Subcutaneous abdominal adipose tissue (tissue), 5 donors: ENCODE measurements around the gene HS6ST2.

Source experiments
- H3K27ac ChIP-seq: one replicate; pipeline ENCODE4 v1.7.0; 2013; ENCODE audit warnings: low read depth, mild to moderate bottlenecking, inconsistent platforms, low read length, moderate library complexity
- H3K27me3 ChIP-seq, 5 donors: one replicate each; pipeline ENCODE4 v1.7.0; 2013; ENCODE audit warnings: low read length in 5 of 5, inconsistent platforms in 1 of 5; ENCODE audit not compliant: control insufficient read depth in 5 of 5, insufficient read depth in 4 of 5
- H3K36me3 ChIP-seq, 5 donors: one replicate each; pipeline ENCODE4 v1.7.0; 2013; ENCODE audit warnings: low read length in 5 of 5; ENCODE audit not compliant: control insufficient read depth in 5 of 5, insufficient read depth in 5 of 5
- H3K4me1 ChIP-seq, 5 donors: one replicate each; pipeline ENCODE4 v1.7.0; 2013; ENCODE audit warnings: low read length in 5 of 5, mild to moderate bottlenecking in 3 of 5, moderate library complexity in 1 of 5; ENCODE audit not compliant: control insufficient read depth in 5 of 5, insufficient read depth in 5 of 5
- H3K4me3 ChIP-seq, 5 donors: one replicate each; pipeline ENCODE4 v1.7.0; 2013; ENCODE audit warnings: low read length in 5 of 5, low read depth in 1 of 5
- H3K9ac ChIP-seq, 5 donors: one replicate each; pipeline ENCODE4 v1.7.0; 2013; ENCODE audit warnings: low read length in 5 of 5, mild to moderate bottlenecking in 4 of 5, moderate library complexity in 3 of 5
- H3K9me3 ChIP-seq, 5 donors: one replicate each; pipeline ENCODE4 v1.7.0; 2013; ENCODE audit warnings: low read length in 5 of 5; ENCODE audit not compliant: control insufficient read depth in 5 of 5
- donor health status: healthy.
- donor health status: healthy.
- donor health status: healthy.
- donor health status: healthy.
- donor health status: healthy.

The HS6ST2 gene

GRCh38 chrX:132622130-132622529 lies 336.3 kb downstream of the HS6ST2 start:
- Histone ChIP-seq H3K9ac (no peak overlapping the region), H3K27me3 (peaks cover 3 to 18% (median 6%) of the 10 kb centered on the region in 5 donors), H3K4me3 (no peak overlapping the region), H3K36me3 (no peaks in the 10 kb centered on the region), H3K4me1 (no peaks in the 10 kb centered on the region), H3K9me3 (no peaks in the 10 kb centered on the region), H3K27ac (no peak overlapping the region)

GRCh38 chrX:132618810-132619209 lies 339.6 kb downstream of the HS6ST2 start:
- H3K27ac ChIP-seq = no peak overlapping the region
- no peaks in the 10 kb centered on the region for H3K36me3 ChIP-seq
- H3K27me3 ChIP-seq = peaks cover 0 to 24% (median 2%) of the 10 kb centered on the region in 5 donors
- H3K4me1 ChIP-seq = no peaks in the 10 kb centered on the region
- H3K4me3 ChIP-seq = no peak overlapping the region
- H3K9ac ChIP-seq = no peak overlapping the region
- no peaks in the 10 kb centered on the region for H3K9me3 ChIP-seq

- Histone ChIP-seq H3K9me3 (no peaks in the 10 kb centered on the region), H3K4me1 (peaks cover 0 to 3% (median 0%) of the 10 kb centered on the region in 5 donors), H3K9ac (no peak overlapping the region), H3K36me3 (no peaks in the 10 kb centered on the region), H3K27me3 (peaks cover 0 to 19% (median 0%) of the 10 kb centered on the region in 5 donors), H3K4me3 (no peak overlapping the region), H3K27ac (no peak overlapping the region)
Measured at GRCh38 chrX:132615391-132616131, 342.9 kb downstream of the HS6ST2 start.

- H3K27ac ChIP-seq = no peak overlapping the region
- no peak overlapping the region for H3K4me3 ChIP-seq
- H3K27me3 ChIP-seq = peaks cover 0 to 10% (median 0%) of the 10 kb centered on the region in 5 donors
- peaks cover 0 to 3% (median 0%) of the 10 kb centered on the region in 5 donors for H3K4me1 ChIP-seq
- H3K36me3 ChIP-seq = no peaks in the 10 kb centered on the region
- H3K9me3 ChIP-seq = no peaks in the 10 kb centered on the region
- no peak overlapping the region for H3K9ac ChIP-seq
Measured at GRCh38 chrX:132614297-132614696, 344.1 kb downstream of the HS6ST2 start.

- Histone ChIP-seq H3K4me1 (peaks cover 0 to 3% (median 0%) of the 10 kb centered on the region in 5 donors), H3K9ac (no peak overlapping the region), H3K36me3 (no peaks in the 10 kb centered on the region), H3K27me3 (peaks cover 0 to 10% (median 0%) of the 10 kb centered on the region in 5 donors), H3K9me3 (no peaks in the 10 kb centered on the region), H3K27ac (no peak overlapping the region), H3K4me3 (no peak overlapping the region)
Measured at GRCh38 chrX:132613801-132614200, 344.6 kb downstream of the HS6ST2 start.

GRCh38 chrX:132612821-132613564 lies 345.4 kb downstream of the HS6ST2 start:
- peaks cover 0 to 3% (median 0%) of the 10 kb centered on the region in 5 donors for H3K4me1 ChIP-seq
- H3K27ac ChIP-seq = no peak overlapping the region
- no peak overlapping the region for H3K9ac ChIP-seq
- H3K9me3 ChIP-seq = no peaks in the 10 kb centered on the region
- no peaks in the 10 kb centered on the region for H3K36me3 ChIP-seq
- H3K4me3 ChIP-seq = no peak overlapping the region
- peaks cover 0 to 10% (median 0%) of the 10 kb centered on the region in 5 donors for H3K27me3 ChIP-seq

GRCh38 chrX:132610536-132610935 lies 347.9 kb downstream of the HS6ST2 start:
- peaks cover 0 to 8% (median 6%) of the 10 kb centered on the region in 5 donors for H3K27me3 ChIP-seq
- no peaks in the 10 kb centered on the region for H3K9me3 ChIP-seq
- peaks cover 0 to 3% (median 0%) of the 10 kb centered on the region in 5 donors for H3K4me1 ChIP-seq
- H3K9ac ChIP-seq = no peak overlapping the region
- no peak overlapping the region for H3K4me3 ChIP-seq
- no peak overlapping the region for H3K27ac ChIP-seq
- H3K36me3 ChIP-seq = no peaks in the 10 kb centered on the region

- Histone ChIP-seq H3K27me3 (peaks cover 0 to 13% (median 6%) of the 10 kb centered on the region in 5 donors), H3K4me1 (peaks cover 0 to 3% (median 0%) of the 10 kb centered on the region in 5 donors), H3K27ac (no peak overlapping the region), H3K9ac (no peak overlapping the region), H3K4me3 (no peak overlapping the region), H3K9me3 (no peaks in the 10 kb centered on the region), H3K36me3 (no peaks in the 10 kb centered on the region)
Measured at GRCh38 chrX:132609362-132609848, 349.0 kb downstream of the HS6ST2 start.

GRCh38 chrX:132603700-132604286 lies 354.6 kb downstream of the HS6ST2 start:
- Histone ChIP-seq H3K4me1 (no peaks in the 10 kb centered on the region), H3K27me3 (peaks cover 2 to 21% (median 17%) of the 10 kb centered on the region in 5 donors), H3K4me3 (no peak overlapping the region), H3K36me3 (no peaks in the 10 kb centered on the region), H3K9ac (no peak overlapping the region), H3K27ac (no peak overlapping the region), H3K9me3 (no peaks in the 10 kb centered on the region)

- no peaks in the 10 kb centered on the region for H3K9me3 ChIP-seq
- H3K27me3 ChIP-seq = peaks cover 2 to 21% (median 17%) of the 10 kb centered on the region in 5 donors
- no peaks in the 10 kb centered on the region for H3K36me3 ChIP-seq
- H3K9ac ChIP-seq = no peak overlapping the region
- H3K4me1 ChIP-seq = no peaks in the 10 kb centered on the region
- no peak overlapping the region for H3K4me3 ChIP-seq
- H3K27ac ChIP-seq = no peak overlapping the region
Measured at GRCh38 chrX:132602701-132603100, 355.7 kb downstream of the HS6ST2 start.
